ENCODE data around the gene MOB2.

GRCh38 chr11:1451781-1452470 is 34.7 kb downstream of the MOB2 start:
- TF ChIP-seq CSDC2 (CRISPR knock-in tag; IDR thresholded peaks at IDR 0.05) (no peak), PPARA (CRISPR knock-in tag; IDR thresholded peaks at IDR 0.05; ENCODE audit: borderline replicate concordance) (no peak), OSR1 (CRISPR knock-in tag; IDR thresholded peaks at IDR 0.05) (no peak), SNAI2 (CRISPR knock-in tag; IDR thresholded peaks at IDR 0.05) (no peak), ZFP3 (CRISPR knock-in tag; IDR thresholded peaks at IDR 0.05) (no peak), ZNF565 (CRISPR knock-in tag; conservative IDR thresholded peaks at IDR 0.05; ENCODE audit: low read depth) (no peak), CREB5 (CRISPR knock-in tag; IDR thresholded peaks at IDR 0.05; ENCODE audit: low read depth) (no peak), ZNF70 (CRISPR knock-in tag; IDR thresholded peaks at IDR 0.05) (no peak), BACH2 (CRISPR knock-in tag; IDR thresholded peaks at IDR 0.05; ENCODE audit: borderline replicate concordance) (no peak), TCF4 (CRISPR knock-in tag; IDR thresholded peaks at IDR 0.05; ENCODE audit: borderline replicate concordance) (no peak), ISL1 (CRISPR knock-in tag; IDR thresholded peaks at IDR 0.05) (no peak)
- TF ChIP-seq, protein P1, sequence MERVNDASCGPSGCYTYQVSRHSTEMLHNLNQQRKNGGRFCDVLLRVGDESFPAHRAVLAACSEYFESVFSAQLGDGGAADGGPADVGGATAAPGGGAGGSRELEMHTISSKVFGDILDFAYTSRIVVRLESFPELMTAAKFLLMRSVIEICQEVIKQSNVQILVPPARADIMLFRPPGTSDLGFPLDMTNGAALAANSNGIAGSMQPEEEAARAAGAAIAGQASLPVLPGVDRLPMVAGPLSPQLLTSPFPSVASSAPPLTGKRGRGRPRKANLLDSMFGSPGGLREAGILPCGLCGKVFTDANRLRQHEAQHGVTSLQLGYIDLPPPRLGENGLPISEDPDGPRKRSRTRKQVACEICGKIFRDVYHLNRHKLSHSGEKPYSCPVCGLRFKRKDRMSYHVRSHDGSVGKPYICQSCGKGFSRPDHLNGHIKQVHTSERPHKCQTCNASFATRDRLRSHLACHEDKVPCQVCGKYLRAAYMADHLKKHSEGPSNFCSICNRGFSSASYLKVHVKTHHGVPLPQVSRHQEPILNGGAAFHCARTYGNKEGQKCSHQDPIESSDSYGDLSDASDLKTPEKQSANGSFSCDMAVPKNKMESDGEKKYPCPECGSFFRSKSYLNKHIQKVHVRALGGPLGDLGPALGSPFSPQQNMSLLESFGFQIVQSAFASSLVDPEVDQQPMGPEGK (CRISPR knock-in tag; IDR thresholded peaks at IDR 0.05; ENCODE audit: borderline replicate concordance), result no peak
- TF ChIP-seq, protein P2, sequence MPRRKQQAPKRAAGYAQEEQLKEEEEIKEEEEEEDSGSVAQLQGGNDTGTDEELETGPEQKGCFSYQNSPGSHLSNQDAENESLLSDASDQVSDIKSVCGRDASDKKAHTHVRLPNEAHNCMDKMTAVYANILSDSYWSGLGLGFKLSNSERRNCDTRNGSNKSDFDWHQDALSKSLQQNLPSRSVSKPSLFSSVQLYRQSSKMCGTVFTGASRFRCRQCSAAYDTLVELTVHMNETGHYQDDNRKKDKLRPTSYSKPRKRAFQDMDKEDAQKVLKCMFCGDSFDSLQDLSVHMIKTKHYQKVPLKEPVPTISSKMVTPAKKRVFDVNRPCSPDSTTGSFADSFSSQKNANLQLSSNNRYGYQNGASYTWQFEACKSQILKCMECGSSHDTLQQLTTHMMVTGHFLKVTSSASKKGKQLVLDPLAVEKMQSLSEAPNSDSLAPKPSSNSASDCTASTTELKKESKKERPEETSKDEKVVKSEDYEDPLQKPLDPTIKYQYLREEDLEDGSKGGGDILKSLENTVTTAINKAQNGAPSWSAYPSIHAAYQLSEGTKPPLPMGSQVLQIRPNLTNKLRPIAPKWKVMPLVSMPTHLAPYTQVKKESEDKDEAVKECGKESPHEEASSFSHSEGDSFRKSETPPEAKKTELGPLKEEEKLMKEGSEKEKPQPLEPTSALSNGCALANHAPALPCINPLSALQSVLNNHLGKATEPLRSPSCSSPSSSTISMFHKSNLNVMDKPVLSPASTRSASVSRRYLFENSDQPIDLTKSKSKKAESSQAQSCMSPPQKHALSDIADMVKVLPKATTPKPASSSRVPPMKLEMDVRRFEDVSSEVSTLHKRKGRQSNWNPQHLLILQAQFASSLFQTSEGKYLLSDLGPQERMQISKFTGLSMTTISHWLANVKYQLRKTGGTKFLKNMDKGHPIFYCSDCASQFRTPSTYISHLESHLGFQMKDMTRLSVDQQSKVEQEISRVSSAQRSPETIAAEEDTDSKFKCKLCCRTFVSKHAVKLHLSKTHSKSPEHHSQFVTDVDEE (CRISPR knock-in tag; IDR thresholded peaks at IDR 0.05), result no peak
- TF ChIP-seq, protein P3, sequence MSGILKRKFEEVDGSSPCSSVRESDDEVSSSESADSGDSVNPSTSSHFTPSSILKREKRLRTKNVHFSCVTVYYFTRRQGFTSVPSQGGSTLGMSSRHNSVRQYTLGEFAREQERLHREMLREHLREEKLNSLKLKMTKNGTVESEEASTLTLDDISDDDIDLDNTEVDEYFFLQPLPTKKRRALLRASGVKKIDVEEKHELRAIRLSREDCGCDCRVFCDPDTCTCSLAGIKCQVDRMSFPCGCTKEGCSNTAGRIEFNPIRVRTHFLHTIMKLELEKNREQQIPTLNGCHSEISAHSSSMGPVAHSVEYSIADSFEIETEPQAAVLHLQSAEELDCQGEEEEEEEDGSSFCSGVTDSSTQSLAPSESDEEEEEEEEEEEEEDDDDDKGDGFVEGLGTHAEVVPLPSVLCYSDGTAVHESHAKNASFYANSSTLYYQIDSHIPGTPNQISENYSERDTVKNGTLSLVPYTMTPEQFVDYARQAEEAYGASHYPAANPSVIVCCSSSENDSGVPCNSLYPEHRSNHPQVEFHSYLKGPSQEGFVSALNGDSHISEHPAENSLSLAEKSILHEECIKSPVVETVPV (CRISPR knock-in tag; IDR thresholded peaks at IDR 0.05), result no peak
